ENCODE results near the gene LSP1. TPM values are rescaled to one million over a fixed set of nuclear protein-coding genes. Genes with fewer than 3 reads are reported as not detected.

Gene LSP1
- total RNA-seq, 2 experiments from 2014 or later: 668 to 687 TPM

- no peaks in the 10 kb centered on the region for H3K36me3 Mint-ChIP-seq (ENCODE audit: low read depth)
- H3K27ac Mint-ChIP-seq: no peak overlapping the region
- no peak for DNase-seq
- H3K9me3 Mint-ChIP-seq: no peaks in the 10 kb centered on the region
- CTCF ChIA-PET: no interaction called here
- POLR2A ChIA-PET: no interaction called here
- H3K4me1 Mint-ChIP-seq: no peaks in the 10 kb centered on the region
- no peak overlapping the region for H3K4me3 Mint-ChIP-seq
- H3K27me3 Mint-ChIP-seq: peaks cover 5% of the 10 kb centered on the region
These were observed 25.6 kb upstream of the LSP1 start for GRCh38 chr11:1827095-1827813.

- ChIA-PET POLR2A (no interaction called here), CTCF (interaction anchor here (0.6 kb wide), 1 partner anchor 8 kb away, joined by 3 read pairs; no protein-coding TSS in a partner anchor)
- DNase-seq: no peak
- no peak overlapping the region for H3K4me3 Mint-ChIP-seq
- no peaks in the 10 kb centered on the region for H3K36me3 Mint-ChIP-seq (ENCODE audit: low read depth)
- H3K9me3 Mint-ChIP-seq: no peaks in the 10 kb centered on the region
- no peak overlapping the region for H3K27ac Mint-ChIP-seq
- peaks cover 5% of the 10 kb centered on the region for H3K27me3 Mint-ChIP-seq
- no peaks in the 10 kb centered on the region for H3K4me1 Mint-ChIP-seq
These were observed 25.0 kb upstream of the LSP1 start for GRCh38 chr11:1827931-1828330.

- Mint-ChIP-seq H3K4me3 (no peak overlapping the region), H3K4me1 (no peaks in the 10 kb centered on the region), H3K27ac (no peak overlapping the region), H3K36me3 (ENCODE audit: low read depth) (no peaks in the 10 kb centered on the region), H3K27me3 (peaks cover 5% of the 10 kb centered on the region), H3K9me3 (no peaks in the 10 kb centered on the region)
- DNase-seq: no peak
- ChIA-PET CTCF (interaction anchor here (0.6 kb wide), 1 partner anchor 135 kb away, joined by 4 read pairs; no protein-coding TSS in a partner anchor), POLR2A (no interaction called here)
These were observed 24.3 kb upstream of the LSP1 start for GRCh38 chr11:1828542-1828941.

- Mint-ChIP-seq H3K27ac (no peak overlapping the region), H3K4me1 (no peaks in the 10 kb centered on the region), H3K4me3 (no peak overlapping the region), H3K36me3 (ENCODE audit: low read depth) (no peaks in the 10 kb centered on the region), H3K27me3 (peaks cover 5% of the 10 kb centered on the region), H3K9me3 (no peaks in the 10 kb centered on the region)
- ChIA-PET CTCF (interaction anchor here (0.6 to 7.8 kb wide), 3 partner anchors 136 to 320 kb away, joined by 3 to 139 read pairs (median 4); no protein-coding TSS in a partner anchor), POLR2A (no interaction called here)
- no peak for DNase-seq
These were observed 23.7 kb upstream of the LSP1 start for GRCh38 chr11:1829039-1829820.

GRCh38 chr11:1830004-1830321, 22.9 kb upstream of the LSP1 start:
- H3K4me1 Mint-ChIP-seq: no peaks in the 10 kb centered on the region
- CTCF ChIA-PET: interaction anchor here (0.7 to 7.8 kb wide), 3 partner anchors 137 to 319 kb away, joined by 3 to 139 read pairs (median 28); no protein-coding TSS in a partner anchor

GRCh38 chr11:1830322-1831223, 22.3 kb upstream of the LSP1 start:
- Mint-ChIP-seq H3K36me3 (ENCODE audit: low read depth) (no peaks in the 10 kb centered on the region), H3K4me3 (no peak overlapping the region), H3K4me1 (no peaks in the 10 kb centered on the region), H3K27ac (no peak overlapping the region), H3K27me3 (peaks cover 5% of the 10 kb centered on the region), H3K9me3 (no peaks in the 10 kb centered on the region)
- no peak for DNase-seq
- CTCF ChIA-PET: interaction anchor here (0.6 to 7.8 kb wide), 5 partner anchors 13 to 319 kb away, joined by 3 to 139 read pairs (median 3); partner anchors contain the start of gene KRTAP5-6
- POLR2A ChIA-PET: no interaction called here

More at GRCh38 chr11:1830004-1830321, 22.9 kb upstream of the LSP1 start:
- H3K9me3 Mint-ChIP-seq: no peaks in the 10 kb centered on the region
- no peaks in the 10 kb centered on the region for H3K36me3 Mint-ChIP-seq (ENCODE audit: low read depth)
- no peak overlapping the region for H3K4me3 Mint-ChIP-seq
- no peak for DNase-seq
- peaks cover 5% of the 10 kb centered on the region for H3K27me3 Mint-ChIP-seq
- POLR2A ChIA-PET: no interaction called here
- no peak overlapping the region for H3K27ac Mint-ChIP-seq

GRCh38 chr11:1831338-1832210, 21.3 kb upstream of the LSP1 start:
- Mint-ChIP-seq H3K4me3 (no peak overlapping the region), H3K9me3 (no peaks in the 10 kb centered on the region), H3K27me3 (peaks cover 5% of the 10 kb centered on the region), H3K36me3 (ENCODE audit: low read depth) (no peaks in the 10 kb centered on the region), H3K27ac (peak overlapping the region; percentile 60), H3K4me1 (no peaks in the 10 kb centered on the region)
- no peak for DNase-seq
- CTCF ChIA-PET: interaction anchor here (0.5 to 7.8 kb wide), 7 partner anchors 16 to 170 kb away, joined by 3 to 139 read pairs (median 4); partner anchors contain the start of gene KRTAP5-6
- POLR2A ChIA-PET: no interaction called here

- POLR2A ChIA-PET: no interaction called here
- H3K9me3 Mint-ChIP-seq: no peaks in the 10 kb centered on the region
These were observed 20.5 kb upstream of the LSP1 start for GRCh38 chr11:1832211-1832919.

GRCh38 chr11:1832920-1833295, 20.0 kb upstream of the LSP1 start:
- H3K9me3 Mint-ChIP-seq: no peaks in the 10 kb centered on the region
- no peak for DNase-seq

More at GRCh38 chr11:1832211-1832919, 20.5 kb upstream of the LSP1 start:
- CTCF ChIA-PET: interaction anchor here (0.5 to 7.8 kb wide), 31 partner anchors 15 to 587 kb away, joined by 3 to 139 read pairs (median 4); partner anchors contain the start of genes KRTAP5-6 and LSP1
- Mint-ChIP-seq H3K27me3 (peaks cover 5% of the 10 kb centered on the region), H3K4me3 (no peak overlapping the region), H3K27ac (peak overlapping the region; percentile 60), H3K4me1 (no peaks in the 10 kb centered on the region), H3K36me3 (ENCODE audit: low read depth) (no peaks in the 10 kb centered on the region)
- DNase-seq: peak; percentile 57

GRCh38 chr11:1834062-1834610, 18.7 kb upstream of the LSP1 start:
- POLR2A ChIA-PET: no interaction called here
- H3K36me3 Mint-ChIP-seq (ENCODE audit: low read depth): no peaks in the 10 kb centered on the region
- no peak for DNase-seq

More at GRCh38 chr11:1832920-1833295, 20.0 kb upstream of the LSP1 start:
- no peak overlapping the region for H3K27ac Mint-ChIP-seq
- H3K4me1 Mint-ChIP-seq: peaks cover 4% of the 10 kb centered on the region
- no peaks in the 10 kb centered on the region for H3K36me3 Mint-ChIP-seq (ENCODE audit: low read depth)
- ChIA-PET POLR2A (no interaction called here), CTCF (interaction anchor here (0.6 to 7.8 kb wide), 32 partner anchors 15 to 1522 kb away, joined by 3 to 139 read pairs (median 3); partner anchors contain the start of genes KRTAP5-6 and LSP1)
- H3K4me3 Mint-ChIP-seq: no peak overlapping the region
- H3K27me3 Mint-ChIP-seq: peaks cover 5% of the 10 kb centered on the region

More at GRCh38 chr11:1834062-1834610, 18.7 kb upstream of the LSP1 start:
- CTCF ChIA-PET: interaction anchor here (0.9 to 7.8 kb wide), 9 partner anchors 122 to 188 kb away, joined by 3 to 139 read pairs (median 7); partner anchors contain the start of gene KRTAP5-6
- no peak overlapping the region for H3K4me3 Mint-ChIP-seq
- H3K27me3 Mint-ChIP-seq: peaks cover 5% of the 10 kb centered on the region
- no peak overlapping the region for H3K27ac Mint-ChIP-seq
- no peaks in the 10 kb centered on the region for H3K9me3 Mint-ChIP-seq
- peaks cover 5% of the 10 kb centered on the region for H3K4me1 Mint-ChIP-seq

Measured in activated CD4-positive, alpha-beta T cell treated with anti-CD3 and anti-CD28 coated beads, Interleukin-2, amount 10 ng/mL, durations not matched to agents 7 days and 5 days (primary cell).